Measurements from ENCODE around the gene ID4.

The ID4 gene

DNA sequence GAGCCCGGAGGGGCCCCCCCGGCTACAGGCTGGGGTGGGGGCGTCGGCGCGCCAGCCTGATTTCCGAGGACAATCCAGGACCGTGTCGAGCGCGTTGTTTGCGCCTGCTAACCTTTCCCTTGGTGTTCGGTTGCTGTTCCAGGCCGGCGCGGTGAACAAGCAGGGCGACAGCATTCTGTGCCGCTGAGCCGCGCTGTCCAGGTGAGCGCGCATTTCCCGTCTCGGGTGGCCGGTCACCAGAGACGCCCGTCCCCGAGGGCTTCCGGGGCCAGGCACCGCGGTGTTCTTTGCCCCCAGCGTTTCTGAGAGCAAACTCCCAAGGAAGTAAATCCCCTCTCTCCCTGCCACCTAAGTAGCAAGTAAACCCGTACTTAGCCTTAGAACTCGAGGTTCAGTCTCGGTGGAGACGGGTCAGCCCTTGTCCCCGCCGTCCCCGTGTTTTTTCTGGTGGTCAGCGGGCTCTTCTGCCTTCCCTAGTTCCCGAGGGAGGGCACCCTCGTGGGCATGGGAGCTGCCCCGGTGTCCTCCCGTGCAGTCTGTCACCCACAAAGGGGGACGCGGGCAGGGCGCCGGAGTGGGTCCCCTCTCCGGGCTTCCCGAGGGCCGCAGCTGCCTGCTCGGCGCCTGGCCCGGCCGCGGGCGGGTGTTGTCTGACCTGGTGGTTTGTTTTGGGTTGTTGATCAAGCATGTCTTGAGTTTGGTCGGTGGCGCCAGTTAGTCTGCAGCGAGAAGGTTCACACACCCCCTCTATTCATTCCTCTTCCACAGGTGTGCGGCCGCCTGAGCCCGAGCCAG is 1.5 kb downstream of the ID4 start:
- TF ChIP-seq, protein P1, sequence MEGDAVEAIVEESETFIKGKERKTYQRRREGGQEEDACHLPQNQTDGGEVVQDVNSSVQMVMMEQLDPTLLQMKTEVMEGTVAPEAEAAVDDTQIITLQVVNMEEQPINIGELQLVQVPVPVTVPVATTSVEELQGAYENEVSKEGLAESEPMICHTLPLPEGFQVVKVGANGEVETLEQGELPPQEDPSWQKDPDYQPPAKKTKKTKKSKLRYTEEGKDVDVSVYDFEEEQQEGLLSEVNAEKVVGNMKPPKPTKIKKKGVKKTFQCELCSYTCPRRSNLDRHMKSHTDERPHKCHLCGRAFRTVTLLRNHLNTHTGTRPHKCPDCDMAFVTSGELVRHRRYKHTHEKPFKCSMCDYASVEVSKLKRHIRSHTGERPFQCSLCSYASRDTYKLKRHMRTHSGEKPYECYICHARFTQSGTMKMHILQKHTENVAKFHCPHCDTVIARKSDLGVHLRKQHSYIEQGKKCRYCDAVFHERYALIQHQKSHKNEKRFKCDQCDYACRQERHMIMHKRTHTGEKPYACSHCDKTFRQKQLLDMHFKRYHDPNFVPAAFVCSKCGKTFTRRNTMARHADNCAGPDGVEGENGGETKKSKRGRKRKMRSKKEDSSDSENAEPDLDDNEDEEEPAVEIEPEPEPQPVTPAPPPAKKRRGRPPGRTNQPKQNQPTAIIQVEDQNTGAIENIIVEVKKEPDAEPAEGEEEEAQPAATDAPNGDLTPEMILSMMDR (conservative IDR thresholded peaks at IDR 0.05; ENCODE audit: low read depth, low read length) = no peak
- DNase-seq (ENCODE audit: low read depth) = peak; percentile 23
- peak overlapping the region; percentile 56 for H3K4me3 ChIP-seq (ENCODE audit: low read depth, low read length)

DNA sequence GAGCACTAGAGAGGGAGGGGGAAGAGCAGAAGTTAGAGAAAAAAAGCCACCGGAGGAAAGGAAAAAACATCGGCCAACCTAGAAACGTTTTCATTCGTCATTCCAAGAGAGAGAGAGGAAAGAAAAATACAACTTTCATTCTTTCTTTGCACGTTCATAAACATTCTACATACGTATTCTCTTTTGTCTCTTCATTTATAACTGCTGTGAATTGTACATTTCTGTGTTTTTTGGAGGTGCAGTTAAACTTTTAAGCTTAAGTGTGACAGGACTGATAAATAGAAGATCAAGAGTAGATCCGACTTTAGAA is 2.0 kb downstream of the ID4 start:
- peak overlapping the region; percentile 56 for H3K4me3 ChIP-seq (ENCODE audit: low read depth, low read length)

DNA sequence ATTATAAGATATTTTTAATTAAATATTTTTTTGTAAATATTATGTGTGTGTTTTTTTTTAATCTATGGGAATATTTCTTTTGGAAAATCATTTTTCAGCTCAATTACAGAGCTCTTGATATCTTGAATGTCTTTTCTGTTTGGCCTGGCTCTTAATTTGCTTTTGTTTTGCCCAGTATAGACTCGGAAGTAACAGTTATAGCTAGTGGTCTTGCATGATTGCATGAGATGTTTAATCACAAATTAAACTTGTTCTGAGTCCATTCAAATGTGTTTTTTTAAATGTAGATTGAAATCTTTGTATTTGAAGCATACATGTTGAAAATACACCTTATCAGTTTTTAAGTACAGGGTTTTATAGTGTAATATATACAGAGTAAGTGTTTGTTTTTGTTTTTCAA is 2.6 kb downstream of the ID4 start:
- no peak for DNase-seq (ENCODE audit: low read depth)
- no peak overlapping the region for H3K4me3 ChIP-seq (ENCODE audit: low read depth, low read length)
- TF ChIP-seq, protein P1 (conservative IDR thresholded peaks at IDR 0.05; ENCODE audit: low read depth, low read length) = no peak

More for the DNA sequence above, 2.0 kb downstream of the ID4 start:
- no peak for DNase-seq (ENCODE audit: low read depth)
- TF ChIP-seq, protein P1 (conservative IDR thresholded peaks at IDR 0.05; ENCODE audit: low read depth, low read length) = no peak

DNA sequence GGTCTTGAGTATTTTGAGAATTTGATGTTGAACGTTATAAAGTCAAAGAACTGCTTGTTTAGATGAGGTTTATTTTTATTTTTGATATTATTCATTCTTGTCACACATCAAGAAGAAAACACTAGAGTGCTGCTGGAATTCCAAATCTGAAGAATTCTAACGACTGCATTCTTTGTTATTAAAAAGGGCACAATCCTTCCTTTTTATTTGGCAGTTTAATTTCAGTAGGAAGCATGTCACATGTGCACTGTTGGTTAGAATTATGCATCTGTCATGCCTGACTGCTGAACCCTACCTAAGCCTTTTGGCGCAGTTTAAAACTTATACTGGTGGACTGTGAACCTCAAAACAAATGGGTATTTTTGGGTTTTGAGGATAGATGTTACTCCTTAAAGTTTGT is 4.0 kb downstream of the ID4 start:
- DNase-seq (ENCODE audit: low read depth) = no peak
- TF ChIP-seq, protein P1 (conservative IDR thresholded peaks at IDR 0.05; ENCODE audit: low read depth, low read length) = no peak

DNA sequence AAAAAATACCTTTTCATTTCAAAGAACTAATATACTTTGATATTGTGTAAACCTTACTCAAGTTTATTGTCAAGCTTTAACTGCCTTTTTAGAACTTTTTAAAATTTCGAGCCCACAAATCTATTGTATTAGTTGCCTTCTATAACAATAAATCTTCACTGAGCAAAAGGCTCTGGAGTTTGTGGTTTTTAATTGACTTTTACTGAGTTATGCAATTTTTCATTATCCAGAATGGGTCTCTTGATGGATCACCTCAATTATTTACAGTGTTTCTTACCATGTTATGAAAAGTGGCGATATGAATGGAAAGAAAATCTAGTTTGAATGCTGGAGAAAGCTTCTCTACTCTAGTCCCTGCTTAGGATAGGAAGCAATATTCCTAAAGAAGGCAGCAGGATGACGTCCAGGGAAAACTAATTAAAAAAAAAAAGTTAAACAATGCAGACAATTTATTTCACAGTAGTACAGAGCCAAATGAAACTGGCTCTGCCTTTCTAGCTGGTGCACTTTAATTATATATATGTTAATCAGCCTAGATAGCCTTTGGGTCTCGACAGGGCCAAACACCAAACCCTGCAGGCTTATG is 5.0 kb downstream of the ID4 start:
- no peak for DNase-seq (ENCODE audit: low read depth)
- H3K4me3 ChIP-seq (ENCODE audit: low read depth, low read length) = no peak overlapping the region
- TF ChIP-seq, protein P1 (conservative IDR thresholded peaks at IDR 0.05; ENCODE audit: low read depth, low read length) = no peak

More for the DNA sequence above, 4.0 kb downstream of the ID4 start:
- H3K4me3 ChIP-seq (ENCODE audit: low read depth, low read length) = no peak overlapping the region

DNA sequence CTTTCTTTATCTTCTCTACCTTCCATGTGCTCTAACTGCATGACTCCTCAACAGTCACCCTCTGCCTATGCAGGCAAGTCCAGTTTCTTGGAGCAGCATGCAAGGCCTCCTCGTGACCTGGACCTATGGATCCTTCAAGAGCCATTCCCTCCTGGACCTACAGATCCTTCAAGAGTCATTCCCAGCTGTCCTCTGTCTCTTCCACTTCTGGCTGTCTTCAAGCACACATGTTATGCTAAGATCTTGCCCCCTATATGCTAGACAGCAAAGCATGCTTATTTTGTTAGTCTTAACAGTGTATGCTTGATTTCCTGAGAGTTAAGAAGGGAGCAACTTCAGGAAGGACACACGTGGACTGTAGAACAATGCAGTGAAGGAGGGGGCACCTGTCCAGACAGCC is 7.5 kb downstream of the ID4 start:
- TF ChIP-seq, protein P1 (conservative IDR thresholded peaks at IDR 0.05; ENCODE audit: low read depth, low read length) = no peak
- DNase-seq (ENCODE audit: low read depth) = no peak
- H3K4me3 ChIP-seq (ENCODE audit: low read depth, low read length) = no peak overlapping the region
